Fibroblast of lung (primary cell): ENCODE measurements around the gene PPP2R5D.

Experiments
- CTCF ChIP-seq, 2 donors: IDR thresholded peaks in 1 of 2; conservative IDR thresholded peaks in 1 of 2; 1 replicate in 1 of 2; 2 replicates in 1 of 2; pipeline ENCODE4 v1.5.1; 2011 to 2012; ENCODE audit warnings: low read length in 2 of 2, control low read depth in 1 of 2, inconsistent platforms in 1 of 2, low read depth in 1 of 2, mild to moderate bottlenecking in 1 of 2
- EZH2 ChIP-seq: IDR thresholded peaks from 2 replicates; pipeline ENCODE4 v1.5.1; 2012; ENCODE audit warnings: low read length, control low read depth, mild to moderate bottlenecking; ENCODE audit errors: missing control alignments

GRCh38 chr6:42938987-42939809 is 45.2 kb upstream of the PPP2R5D start:
- TF ChIP-seq CTCF (conservative IDR thresholded peaks at IDR 0.05 in 1 of 2, IDR thresholded peaks at IDR 0.05 in 1 of 2; ENCODE audit: low read depth in 1 of 2, low read length in 2 of 2): no peak
- TF ChIP-seq EZH2: no peak
